Glutamatergic neuron (in vitro differentiated cells): ENCODE data around the gene DRG2. TPM values are rescaled to one million over a fixed set of nuclear protein-coding genes. Genes with fewer than 3 reads are reported as not detected.

Experiments
- DNase-seq: peaks from one replicate; pipeline ENCODE4 v3.0.0; 2022
- H3K27ac Mint-ChIP-seq: one replicate; pipeline ENCODE4 v1.8.0; 2020; ENCODE audit warnings: mild to moderate bottlenecking, mixed read lengths, inconsistent platforms; ENCODE audit not compliant: unreplicated experiment
- H3K27me3 Mint-ChIP-seq: one replicate; pipeline ENCODE4 v1.8.0; 2020; ENCODE audit warnings: mild to moderate bottlenecking, moderate library complexity, mixed read lengths, inconsistent platforms; ENCODE audit not compliant: unreplicated experiment
- H3K36me3 Mint-ChIP-seq: one replicate; pipeline ENCODE4 v1.8.0; 2020; ENCODE audit warnings: mild to moderate bottlenecking, mixed read lengths, inconsistent platforms; ENCODE audit not compliant: unreplicated experiment
- H3K4me1 Mint-ChIP-seq: one replicate; pipeline ENCODE4 v1.8.0; 2020; ENCODE audit warnings: mild to moderate bottlenecking, low read depth, mixed read lengths, inconsistent platforms; ENCODE audit not compliant: unreplicated experiment
- H3K4me3 Mint-ChIP-seq: one replicate; pipeline ENCODE4 v1.8.0; 2020; ENCODE audit warnings: mild to moderate bottlenecking, mixed read lengths, inconsistent platforms; ENCODE audit not compliant: unreplicated experiment
- H3K9me3 Mint-ChIP-seq: one replicate; pipeline ENCODE4 v1.8.0; 2020; ENCODE audit warnings: mild to moderate bottlenecking, moderate library complexity, mixed read lengths, inconsistent platforms; ENCODE audit not compliant: unreplicated experiment
- total RNA-seq: library from RNA; stranded (reverse); fragmentation: NEBNext Ultra II Directional; extraction: Animal tissue kit (Norgen Biotek cat#: 25700); gene quantifications from one replicate; pipeline ENCODE4 v1.2.1, GENCODE V29; 2021; ENCODE audit not compliant: unreplicated experiment
- TF ChIP-seq, protein P1 (sequence below): fragments of 200-600 bp; sonication (generic); IDR thresholded peaks from one replicate; pipeline ENCODE4 v1.5.0; 2021; ENCODE audit not compliant: partially characterized antibody, unreplicated experiment

The DRG2 gene
- total RNA-seq, 1 donor from 2014 or later: 37.1 TPM

DNA sequence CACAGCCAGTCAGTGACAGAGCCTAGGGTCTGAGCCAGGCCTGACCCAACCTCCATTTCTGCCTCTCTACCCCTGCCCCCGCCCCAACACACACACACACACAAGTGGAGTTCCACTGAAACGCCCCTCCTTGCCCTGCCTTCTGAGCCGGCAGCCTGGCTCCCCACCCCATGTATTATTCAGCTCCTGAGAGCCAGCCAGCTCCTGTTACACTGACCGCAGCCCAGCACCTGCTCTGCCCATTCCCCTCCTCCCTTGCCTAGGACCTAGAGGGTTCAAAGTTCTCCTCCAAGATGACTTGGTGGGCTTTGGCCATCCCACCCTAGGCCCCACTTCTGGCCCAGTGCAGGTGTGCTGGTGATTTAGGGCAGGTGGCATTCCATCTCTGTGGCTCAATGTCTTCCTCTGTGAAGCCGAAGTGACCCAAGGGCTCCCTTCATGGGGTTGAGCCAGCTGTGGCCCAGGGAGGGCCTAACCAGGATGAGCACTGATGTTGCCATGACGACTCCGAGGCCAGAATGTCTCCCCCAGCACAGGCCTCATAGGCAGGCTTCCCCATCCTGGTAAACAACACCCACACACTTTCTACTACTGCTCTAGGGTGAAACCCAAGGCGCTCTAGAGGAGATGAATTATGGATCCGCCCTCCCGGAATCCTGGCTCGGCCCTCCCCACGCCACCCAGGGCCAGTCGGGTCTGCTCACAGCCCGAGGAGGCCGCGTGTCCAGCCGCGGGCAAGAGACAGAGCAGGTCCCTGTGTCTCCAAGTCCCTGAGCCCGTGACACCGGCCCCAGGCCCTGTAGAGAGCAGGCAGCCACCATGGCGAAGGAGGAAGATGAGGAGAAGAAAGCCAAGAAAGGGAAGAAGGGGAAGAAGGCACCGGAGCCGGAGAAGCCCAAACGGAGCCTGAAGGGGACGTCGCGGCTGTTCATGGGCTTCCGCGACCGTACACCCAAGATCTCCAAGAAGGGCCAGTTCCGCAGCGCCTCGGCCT is 30.5 kb downstream of the DRG2 start:
- Mint-ChIP-seq H3K9me3 (peaks cover 9% of the 10 kb centered on the region), H3K27me3 (peaks cover 7% of the 10 kb centered on the region), H3K27ac (no peak overlapping the region), H3K4me3 (no peak overlapping the region), H3K4me1 (peaks cover 16% of the 10 kb centered on the region), H3K36me3 (no peaks in the 10 kb centered on the region)
- DNase-seq: no peak
- TF ChIP-seq, protein P1, sequence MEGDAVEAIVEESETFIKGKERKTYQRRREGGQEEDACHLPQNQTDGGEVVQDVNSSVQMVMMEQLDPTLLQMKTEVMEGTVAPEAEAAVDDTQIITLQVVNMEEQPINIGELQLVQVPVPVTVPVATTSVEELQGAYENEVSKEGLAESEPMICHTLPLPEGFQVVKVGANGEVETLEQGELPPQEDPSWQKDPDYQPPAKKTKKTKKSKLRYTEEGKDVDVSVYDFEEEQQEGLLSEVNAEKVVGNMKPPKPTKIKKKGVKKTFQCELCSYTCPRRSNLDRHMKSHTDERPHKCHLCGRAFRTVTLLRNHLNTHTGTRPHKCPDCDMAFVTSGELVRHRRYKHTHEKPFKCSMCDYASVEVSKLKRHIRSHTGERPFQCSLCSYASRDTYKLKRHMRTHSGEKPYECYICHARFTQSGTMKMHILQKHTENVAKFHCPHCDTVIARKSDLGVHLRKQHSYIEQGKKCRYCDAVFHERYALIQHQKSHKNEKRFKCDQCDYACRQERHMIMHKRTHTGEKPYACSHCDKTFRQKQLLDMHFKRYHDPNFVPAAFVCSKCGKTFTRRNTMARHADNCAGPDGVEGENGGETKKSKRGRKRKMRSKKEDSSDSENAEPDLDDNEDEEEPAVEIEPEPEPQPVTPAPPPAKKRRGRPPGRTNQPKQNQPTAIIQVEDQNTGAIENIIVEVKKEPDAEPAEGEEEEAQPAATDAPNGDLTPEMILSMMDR: no peak

DNA sequence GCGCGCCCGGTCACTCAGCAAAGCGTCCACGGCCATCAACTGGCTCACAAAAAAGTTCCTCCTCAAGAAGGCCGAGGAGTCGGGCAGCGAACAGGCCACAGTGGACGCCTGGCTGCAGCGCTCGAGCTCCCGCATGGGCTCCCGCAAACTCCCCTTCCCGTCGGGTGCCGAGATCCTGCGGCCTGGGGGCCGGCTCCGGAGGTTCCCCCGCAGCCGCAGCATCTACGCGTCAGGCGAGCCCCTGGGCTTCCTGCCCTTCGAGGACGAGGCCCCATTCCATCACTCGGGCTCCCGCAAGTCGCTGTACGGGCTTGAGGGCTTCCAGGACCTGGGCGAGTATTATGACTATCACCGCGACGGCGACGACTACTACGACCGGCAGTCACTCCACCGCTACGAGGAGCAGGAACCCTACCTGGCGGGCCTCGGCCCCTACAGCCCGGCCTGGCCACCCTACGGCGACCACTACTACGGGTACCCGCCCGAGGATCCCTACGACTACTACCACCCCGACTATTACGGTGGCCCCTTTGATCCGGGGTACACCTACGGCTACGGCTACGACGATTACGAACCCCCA is 31.5 kb downstream of the DRG2 start:
- Mint-ChIP-seq H3K27ac (no peak overlapping the region), H3K27me3 (peaks cover 7% of the 10 kb centered on the region), H3K4me3 (no peak overlapping the region), H3K36me3 (no peaks in the 10 kb centered on the region), H3K4me1 (peaks cover 10% of the 10 kb centered on the region), H3K9me3 (peaks cover 9% of the 10 kb centered on the region)
- no peak for DNase-seq
- TF ChIP-seq, protein P1: no peak

DNA sequence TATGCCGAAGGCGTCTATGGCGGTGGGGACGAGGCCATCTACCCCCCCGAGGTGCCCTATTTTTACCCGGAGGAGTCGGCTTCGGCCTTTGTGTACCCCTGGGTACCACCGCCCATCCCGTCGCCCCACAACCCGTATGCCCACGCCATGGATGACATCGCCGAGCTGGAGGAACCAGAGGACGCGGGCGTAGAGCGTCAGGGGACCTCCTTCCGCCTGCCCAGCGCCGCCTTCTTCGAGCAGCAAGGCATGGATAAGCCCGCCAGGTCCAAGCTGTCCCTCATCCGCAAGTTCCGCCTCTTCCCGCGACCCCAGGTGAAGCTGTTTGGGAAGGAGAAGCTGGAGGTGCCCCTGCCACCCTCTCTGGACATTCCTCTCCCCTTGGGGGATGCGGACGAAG is 32.2 kb downstream of the DRG2 start:
- Mint-ChIP-seq H3K27ac (no peak overlapping the region), H3K27me3 (peaks cover 6% of the 10 kb centered on the region), H3K4me3 (no peak overlapping the region), H3K9me3 (peaks cover 9% of the 10 kb centered on the region), H3K4me1 (peaks cover 4% of the 10 kb centered on the region), H3K36me3 (no peaks in the 10 kb centered on the region)
- TF ChIP-seq, protein P1: no peak
- no peak for DNase-seq

DNA sequence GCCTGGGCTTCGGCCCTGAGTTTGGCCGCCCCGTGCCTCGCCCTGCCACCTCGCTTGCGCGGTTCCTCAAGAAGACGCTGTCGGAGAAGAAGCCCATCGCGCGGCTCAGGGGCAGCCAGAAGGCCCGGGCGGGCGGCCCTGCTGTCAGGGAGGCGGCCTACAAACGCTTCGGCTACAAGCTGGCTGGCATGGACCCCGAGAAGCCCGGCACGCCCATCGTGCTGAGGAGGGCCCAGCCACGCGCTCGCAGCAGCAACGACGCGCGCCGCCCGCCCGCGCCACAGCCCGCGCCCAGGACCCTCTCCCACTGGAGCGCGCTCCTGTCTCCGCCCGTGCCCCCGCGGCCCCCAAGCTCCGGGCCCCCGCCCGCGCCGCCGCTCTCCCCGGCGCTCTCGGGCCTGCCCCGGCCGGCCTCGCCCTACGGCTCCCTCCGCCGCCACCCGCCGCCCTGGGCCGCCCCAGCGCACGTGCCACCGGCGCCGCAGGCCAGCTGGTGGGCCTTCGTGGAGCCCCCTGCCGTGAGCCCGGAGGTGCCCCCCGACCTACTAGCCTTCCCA is 32.8 kb downstream of the DRG2 start:
- Mint-ChIP-seq H3K27me3 (peaks cover 6% of the 10 kb centered on the region), H3K9me3 (peaks cover 7% of the 10 kb centered on the region), H3K36me3 (no peaks in the 10 kb centered on the region), H3K4me3 (no peak overlapping the region), H3K4me1 (peaks cover 3% of the 10 kb centered on the region), H3K27ac (no peak overlapping the region)
- TF ChIP-seq, protein P1: no peak
- DNase-seq: no peak
